ENCODE results near the gene CKAP2.
"Not testable (repeated sequence)": the region's sequence is repeated elsewhere in the genome, so short reads cannot be mapped to it uniquely, and the experiment has no call there.

Gene CKAP2

GRCh38 chr13:52454820-52455676 lies at the start of gene CKAP2:
Gene CKAP2, plus strand, starts transcription at chr13:52455478. Its CDS starts 79 bp downstream, at chr13:52455557.
- in situ Hi-C loops (cut with MboI; ENCODE audit: low sequenced_read_pairs): no loop called here

GRCh38 chr13:52405767-52406494 lies 49.3 kb upstream of the CKAP2 start, which contains the start of gene THSD1:
Gene THSD1, minus strand, starts transcription at chr13:52406172. Its CDS starts 3,572 bp downstream, at chr13:52402600.
- in situ Hi-C loops (cut with MboI; ENCODE audit: low sequenced_read_pairs): no loop called here

GRCh38 chr13:52406629-52407028 lies 48.6 kb upstream of the CKAP2 start:
- in situ Hi-C loops (cut with MboI; ENCODE audit: low sequenced_read_pairs): no loop called here

- in situ Hi-C loops (cut with MboI; ENCODE audit: low sequenced_read_pairs): not testable (repeated sequence)
Observed at GRCh38 chr13:52407436-52407835, 47.8 kb upstream of the CKAP2 start.

- in situ Hi-C loops (cut with MboI; ENCODE audit: low sequenced_read_pairs): not testable (repeated sequence)
Observed at GRCh38 chr13:52408071-52408658, 47.1 kb upstream of the CKAP2 start.

GRCh38 chr13:52411629-52412028 lies 43.6 kb upstream of the CKAP2 start:
- in situ Hi-C loops (cut with MboI; ENCODE audit: low sequenced_read_pairs): no loop called here

GRCh38 chr13:52412128-52412527 lies 43.1 kb upstream of the CKAP2 start:
- in situ Hi-C loops (cut with MboI; ENCODE audit: low sequenced_read_pairs): no loop called here

GRCh38 chr13:52414051-52414450 lies 41.2 kb upstream of the CKAP2 start:
- in situ Hi-C loops (cut with MboI; ENCODE audit: low sequenced_read_pairs): no loop called here

GRCh38 chr13:52414963-52415362 lies 40.3 kb upstream of the CKAP2 start:
- in situ Hi-C loops (cut with MboI; ENCODE audit: low sequenced_read_pairs): no loop called here

- in situ Hi-C loops (cut with MboI; ENCODE audit: low sequenced_read_pairs): no loop called here
Observed at GRCh38 chr13:52419080-52419479, 36.2 kb upstream of the CKAP2 start.

- in situ Hi-C loops (cut with MboI; ENCODE audit: low sequenced_read_pairs): no loop called here
Observed at GRCh38 chr13:52421216-52421615, 34.1 kb upstream of the CKAP2 start.

GRCh38 chr13:52428295-52428694 lies 27.0 kb upstream of the CKAP2 start:
- in situ Hi-C loops (cut with MboI; ENCODE audit: low sequenced_read_pairs): no loop called here

GRCh38 chr13:52432456-52432855 lies 22.8 kb upstream of the CKAP2 start:
- in situ Hi-C loops (cut with MboI; ENCODE audit: low sequenced_read_pairs): no loop called here

GRCh38 chr13:52446265-52446664 lies 9.0 kb upstream of the CKAP2 start:
- in situ Hi-C loops (cut with MboI; ENCODE audit: low sequenced_read_pairs): no loop called here

GRCh38 chr13:52447354-52447753 lies 7.9 kb upstream of the CKAP2 start:
- in situ Hi-C loops (cut with MboI; ENCODE audit: low sequenced_read_pairs): no loop called here

GRCh38 chr13:52447815-52448552 lies 7.3 kb upstream of the CKAP2 start:
- in situ Hi-C loops (cut with MboI; ENCODE audit: low sequenced_read_pairs): no loop called here

GRCh38 chr13:52449331-52450011 lies 5.8 kb upstream of the CKAP2 start:
- in situ Hi-C loops (cut with MboI; ENCODE audit: low sequenced_read_pairs): no loop called here

- in situ Hi-C loops (cut with MboI; ENCODE audit: low sequenced_read_pairs): no loop called here
Observed at GRCh38 chr13:52450012-52450792, 5.1 kb upstream of the CKAP2 start, which contains the start of gene VPS36. Gene VPS36, minus strand, starts transcription at chr13:52450634. Its CDS starts 40 bp downstream, at chr13:52450594.

- in situ Hi-C loops (cut with MboI; ENCODE audit: low sequenced_read_pairs): no loop called here
Observed at GRCh38 chr13:52450793-52451116, 4.5 kb upstream of the CKAP2 start.
